Natural killer cell (primary cell): ENCODE measurements around the gene EIF4E. TPM values are rescaled to one million over a fixed set of nuclear protein-coding genes. Genes with fewer than 3 reads are reported as not detected.
"Not testable (repeated sequence)": the region's sequence is repeated elsewhere in the genome, so short reads cannot be mapped to it uniquely, and the experiment has no call there.

Source experiments
- ATAC-seq, 3 donors: fragments of 150-1000 bp in 2 of 3; fragments of 200-7000 bp in 1 of 3; cut with Tn5 transposase; 1 replicate in 1 of 3; 2 replicates in 2 of 3; pipeline ENCODE4 v1.10.0; 2021; ENCODE audit warnings: mild to moderate bottlenecking in 2 of 3, moderate library complexity in 2 of 3
- DNase-seq, 2 donors: peaks; one replicate each; pipeline versions ENCODE4 v3.0.0 to v3.0.0-alpha.2; 2013 to 2021; ENCODE audit warnings: mixed read lengths in 1 of 2
- H3K27ac ChIP-seq: one replicate; pipeline ENCODE4 v1.5.1; 2013; ENCODE audit warnings: mild to moderate bottlenecking, low read length
- H3K27me3 ChIP-seq: one replicate; pipeline ENCODE4 v1.6.1; 2013; ENCODE audit warnings: low read length; ENCODE audit not compliant: control insufficient read depth, insufficient read depth
- H3K36me3 ChIP-seq: one replicate; pipeline ENCODE4 v1.6.1; 2013; ENCODE audit warnings: low read length; ENCODE audit not compliant: control insufficient read depth, insufficient read depth
- H3K4me1 ChIP-seq: one replicate; pipeline ENCODE4 v1.6.1; 2013; ENCODE audit warnings: low read length; ENCODE audit not compliant: control insufficient read depth, insufficient read depth
- H3K4me3 ChIP-seq: one replicate; pipeline ENCODE4 v1.5.1; 2013; ENCODE audit warnings: low read length
- H3K9me3 ChIP-seq: one replicate; pipeline ENCODE4 v1.6.1; 2013; ENCODE audit warnings: low read length; ENCODE audit not compliant: control insufficient read depth, insufficient read depth
- H3K27ac Mint-ChIP-seq, 2 donors: one replicate each; pipeline ENCODE4 v1.8.0; 2022; ENCODE audit warnings: mild to moderate bottlenecking in 2 of 2, mixed read lengths in 2 of 2, moderate library complexity in 1 of 2
- H3K27me3 Mint-ChIP-seq, 2 donors: one replicate each; pipeline ENCODE4 v1.8.0; 2022; ENCODE audit warnings: low read depth in 2 of 2, mixed read lengths in 2 of 2
- H3K36me3 Mint-ChIP-seq: one replicate; pipeline ENCODE4 v1.8.0; 2022; ENCODE audit warnings: mixed read lengths
- H3K4me1 Mint-ChIP-seq, 2 donors: one replicate each; pipeline ENCODE4 v1.8.0; 2022; ENCODE audit warnings: mixed read lengths in 2 of 2
- H3K4me3 Mint-ChIP-seq: one replicate; pipeline ENCODE4 v1.8.0; 2022; ENCODE audit warnings: mild to moderate bottlenecking, moderate library complexity, mixed read lengths
- H3K9me3 Mint-ChIP-seq, 2 donors: one replicate each; pipeline ENCODE4 v1.8.0; 2022; ENCODE audit warnings: mixed read lengths in 2 of 2
- CTCF ChIP-seq: fragments of 200-600 bp; IDR thresholded peaks from one replicate; pipeline ENCODE4 v1.8.0; 2022; ENCODE audit warnings: antibody characterized with exemption
- WGBS: methylation state at CpG from one replicate; pipeline ENCODE4 v1.1.7; 2013; ENCODE audit warnings: missing lambda C conversion rate; ENCODE audit not compliant: insufficient coverage; 5-methylcytosine and 5-hydroxymethylcytosine counted together
- intact Hi-C: fragments of 100-400 bp; cut with micrococcal nuclease; formaldehyde crosslinking; loops from one replicate; pipeline ENCODE4 v1.14.2; 2022
- total RNA-seq, 4 donors: library from RNA; stranded (reverse); fragments of 120-200 nt in 1 of 4; gene quantifications; one replicate each; pipeline versions ENCODE4 v1.2.3 to v1.2.4, GENCODE V29; 2013 to 2022

The EIF4E gene
- total RNA-seq, 3 donors from 2014 or later (not counting 1 experiment from before 2014, with no cell fraction given): 67.4 to 92.4 (median 75.5) TPM

GRCh38 chr4:98833384-98833783, 95.5 kb downstream of the EIF4E start:
- Mint-ChIP-seq H3K4me1 (peaks cover 0 to 5% of the 10 kb centered on the region in 2 donors), H3K27me3 (peaks cover 0 to 8% of the 10 kb centered on the region in 2 donors), H3K9me3 (no peaks in the 10 kb centered on the region), H3K36me3 (no peaks in the 10 kb centered on the region), H3K4me3 (no peak overlapping the region), H3K27ac (no peak overlapping the region)
- ATAC-seq (no peak), DNase-seq (no peak)
- no CpG with 5 or more reads among the region's 1 CpG for WGBS
- Histone ChIP-seq H3K27me3 (no peaks in the 10 kb centered on the region), H3K9me3 (no peaks in the 10 kb centered on the region), H3K4me3 (no peak overlapping the region), H3K27ac (no peak overlapping the region), H3K36me3 (no peaks in the 10 kb centered on the region), H3K4me1 (no peaks in the 10 kb centered on the region)
- TF ChIP-seq CTCF: no peak
- intact Hi-C loops: no loop called here

- ATAC-seq, H3K9me3 ChIP-seq, H3K36me3 Mint-ChIP-seq, H3K27ac ChIP-seq, H3K36me3 ChIP-seq, H3K4me3 ChIP-seq, DNase-seq, H3K4me3 Mint-ChIP-seq, H3K4me1 ChIP-seq, H3K27me3 ChIP-seq, H3K27ac Mint-ChIP-seq, H3K9me3 Mint-ChIP-seq, intact Hi-C loops: not testable (repeated sequence)
- Mint-ChIP-seq H3K27me3 (peaks cover 0 to 13% of the 10 kb centered on the region in 2 donors), H3K4me1 (peaks cover 0 to 10% of the 10 kb centered on the region in 2 donors)
- 100% methylated on average over 1 of the region's 1 CpG for WGBS
Measured at GRCh38 chr4:98831036-98831435, 97.9 kb downstream of the EIF4E start.

Other genes starting within 250 kb of the EIF4E start
- 10 to 100 TPM; 41.1 to 54.3 (median 41.5) TPM for gene METAP1, start 66.6 kb upstream of the EIF4E start, total RNA-seq
- 10 to 100 TPM; 54.3 to 80.4 (median 62.5) TPM for gene ADH5, start 159.7 kb upstream of the EIF4E start, total RNA-seq
- not detected for gene ADH4, start 215.2 kb upstream of the EIF4E start, total RNA-seq